Smooth muscle cell (in vitro differentiated cells): Measurements from ENCODE around the gene CFAP119. TPM values are rescaled to one million over a fixed set of nuclear protein-coding genes. Genes with fewer than 3 reads are reported as not detected.

Experiments used
- DNase-seq: peaks from one replicate; lab custom pipeline; 2025; ENCODE audit not compliant: unreplicated experiment; lab: John Stamatoyannopoulos, UW
- H2AFZ ChIP-seq: fragments of 200-600 bp; sonication (generic); 2 replicates; pipeline ENCODE4 v1.6.0; 2016; ENCODE audit warnings: antibody characterized with exemption, low read depth, mild to moderate bottlenecking
- H3F3A ChIP-seq: fragments of 200-600 bp; sonication (generic); 2 replicates; pipeline ENCODE4 v1.6.0; 2017; ENCODE audit warnings: antibody characterized with exemption, low read depth
- H3K27ac ChIP-seq: fragments of 200-600 bp; sonication (generic); 2 replicates; pipeline ENCODE4 v1.5.1; 2016; ENCODE audit warnings: low read depth, mild to moderate bottlenecking
- H3K27me3 ChIP-seq: fragments of 200-600 bp; sonication (generic); 2 replicates; pipeline ENCODE4 v1.6.1; 2016; ENCODE audit warnings: low read depth, mild to moderate bottlenecking
- H3K36me3 ChIP-seq: fragments of 200-600 bp; sonication (generic); 2 replicates; pipeline ENCODE4 v1.5.1; 2016; ENCODE audit warnings: low read depth
- H3K4me1 ChIP-seq: fragments of 200-600 bp; sonication (generic); 2 replicates; pipeline ENCODE4 v1.5.1; 2016; ENCODE audit warnings: low read depth
- H3K4me2 ChIP-seq: fragments of 200-600 bp; sonication (generic); 2 replicates; pipeline ENCODE4 v1.6.0; 2016; ENCODE audit warnings: mild to moderate bottlenecking
- H3K4me3 ChIP-seq: fragments of 200-600 bp; sonication (generic); 2 replicates; pipeline ENCODE4 v1.5.1; 2016; ENCODE audit warnings: mild to moderate bottlenecking
- H3K79me2 ChIP-seq: fragments of 200-600 bp; sonication (generic); 2 replicates; pipeline ENCODE4 v1.6.0; 2016; ENCODE audit warnings: low read depth, mild to moderate bottlenecking
- H3K9ac ChIP-seq: fragments of 200-600 bp; sonication (generic); 2 replicates; pipeline ENCODE4 v1.6.0; 2016; ENCODE audit warnings: low read depth
- H3K9me3 ChIP-seq: fragments of 200-600 bp; sonication (generic); replicated peaks from 2 replicates; pipeline ENCODE4 v1.5.1; 2016; ENCODE audit warnings: low read depth
- H4K20me1 ChIP-seq: fragments of 200-600 bp; sonication (generic); 2 replicates; pipeline ENCODE4 v1.6.0; 2016; ENCODE audit warnings: low read depth
- WGBS: methylation state at CpG from one replicate; pipeline ENCODE4 v1.1.7; 2016; ENCODE audit warnings: low lambda C conversion rate; 5-methylcytosine and 5-hydroxymethylcytosine counted together
- polyA plus RNA-seq: library from polyadenylated mRNA; unstranded; fragments of >200 nt; fragmentation: Nextera tagmentation; extraction: Ambion mirVana; gene quantifications from 2 replicates; pipeline ENCODE4 v1.2.1, GENCODE V29; 2016
- total RNA-seq: library from RNA; depleted of rRNA; stranded (reverse); fragments of >200 nt; gene quantifications from 2 replicates; pipeline ENCODE4 v1.2.3, GENCODE V29; 2014
- TF ChIP-seq, protein P1 (sequence below): fragments of 200-600 bp; sonication (generic); IDR thresholded peaks from 2 replicates; pipeline ENCODE4 v1.5.1; 2017; ENCODE audit warnings: borderline replicate concordance, mild to moderate bottlenecking, antibody characterized with exemption; ENCODE audit not compliant: insufficient read depth, poor library complexity, severe bottlenecking

CFAP119 gene
- total and polyA plus RNA-seq, 2 experiments from 2014 or later: 3.5 to 5.2 TPM

DNA sequence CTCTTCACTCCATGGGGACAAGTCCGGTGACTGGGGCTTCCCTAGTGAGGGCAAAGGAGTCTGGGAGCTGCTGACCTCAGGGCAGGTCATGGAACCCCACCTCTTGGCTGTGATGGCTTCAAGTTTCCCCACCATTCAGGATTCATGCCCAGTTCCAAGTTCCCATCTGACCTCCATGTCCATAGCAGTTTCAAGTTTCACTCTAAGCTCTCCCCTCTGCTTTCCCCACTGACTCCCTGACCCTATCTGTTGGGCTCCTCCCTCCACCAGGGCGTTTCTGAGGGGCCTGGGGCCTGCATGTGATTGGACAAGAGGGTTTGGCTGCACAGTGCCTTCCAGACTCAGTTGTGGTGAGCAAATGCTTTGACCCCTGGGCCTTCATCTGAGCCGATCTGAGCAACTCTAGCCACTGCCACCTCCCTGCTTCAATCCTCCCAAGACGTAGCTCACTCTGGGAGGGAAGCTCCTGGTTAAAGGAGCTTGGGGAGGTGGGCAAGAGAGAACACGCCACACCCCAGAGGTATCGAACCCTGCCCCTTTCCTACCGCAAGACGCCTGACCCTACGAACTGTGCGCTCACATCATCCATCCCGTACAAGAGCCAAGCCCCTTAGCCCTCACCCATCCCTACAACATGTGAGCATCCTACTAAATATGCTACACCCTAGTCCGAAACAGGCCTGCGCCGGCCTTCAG, 16.8 kb upstream of the CFAP119 start:
- no peak for DNase-seq
- no peak overlapping the region for H3K4me2 ChIP-seq
- WGBS: 87% methylated on average over 14 of the region's 14 CpGs
- H3K27me3 ChIP-seq: no peaks in the 10 kb centered on the region
- H3K4me1 ChIP-seq: peaks cover 9% of the 10 kb centered on the region
- H3K27ac ChIP-seq: no peak overlapping the region
- H2AFZ ChIP-seq: no peak overlapping the region
- no peaks in the 10 kb centered on the region for H4K20me1 ChIP-seq
- TF ChIP-seq, protein P1, sequence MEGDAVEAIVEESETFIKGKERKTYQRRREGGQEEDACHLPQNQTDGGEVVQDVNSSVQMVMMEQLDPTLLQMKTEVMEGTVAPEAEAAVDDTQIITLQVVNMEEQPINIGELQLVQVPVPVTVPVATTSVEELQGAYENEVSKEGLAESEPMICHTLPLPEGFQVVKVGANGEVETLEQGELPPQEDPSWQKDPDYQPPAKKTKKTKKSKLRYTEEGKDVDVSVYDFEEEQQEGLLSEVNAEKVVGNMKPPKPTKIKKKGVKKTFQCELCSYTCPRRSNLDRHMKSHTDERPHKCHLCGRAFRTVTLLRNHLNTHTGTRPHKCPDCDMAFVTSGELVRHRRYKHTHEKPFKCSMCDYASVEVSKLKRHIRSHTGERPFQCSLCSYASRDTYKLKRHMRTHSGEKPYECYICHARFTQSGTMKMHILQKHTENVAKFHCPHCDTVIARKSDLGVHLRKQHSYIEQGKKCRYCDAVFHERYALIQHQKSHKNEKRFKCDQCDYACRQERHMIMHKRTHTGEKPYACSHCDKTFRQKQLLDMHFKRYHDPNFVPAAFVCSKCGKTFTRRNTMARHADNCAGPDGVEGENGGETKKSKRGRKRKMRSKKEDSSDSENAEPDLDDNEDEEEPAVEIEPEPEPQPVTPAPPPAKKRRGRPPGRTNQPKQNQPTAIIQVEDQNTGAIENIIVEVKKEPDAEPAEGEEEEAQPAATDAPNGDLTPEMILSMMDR: no peak
- H3K9ac ChIP-seq: no peak overlapping the region
- H3K9me3 ChIP-seq: no peaks in the 10 kb centered on the region
- H3K4me3 ChIP-seq: no peak overlapping the region
- H3F3A ChIP-seq: peaks cover 13% of the 10 kb centered on the region
- H3K79me2 ChIP-seq: peaks cover 4% of the 10 kb centered on the region
- no peaks in the 10 kb centered on the region for H3K36me3 ChIP-seq

DNA sequence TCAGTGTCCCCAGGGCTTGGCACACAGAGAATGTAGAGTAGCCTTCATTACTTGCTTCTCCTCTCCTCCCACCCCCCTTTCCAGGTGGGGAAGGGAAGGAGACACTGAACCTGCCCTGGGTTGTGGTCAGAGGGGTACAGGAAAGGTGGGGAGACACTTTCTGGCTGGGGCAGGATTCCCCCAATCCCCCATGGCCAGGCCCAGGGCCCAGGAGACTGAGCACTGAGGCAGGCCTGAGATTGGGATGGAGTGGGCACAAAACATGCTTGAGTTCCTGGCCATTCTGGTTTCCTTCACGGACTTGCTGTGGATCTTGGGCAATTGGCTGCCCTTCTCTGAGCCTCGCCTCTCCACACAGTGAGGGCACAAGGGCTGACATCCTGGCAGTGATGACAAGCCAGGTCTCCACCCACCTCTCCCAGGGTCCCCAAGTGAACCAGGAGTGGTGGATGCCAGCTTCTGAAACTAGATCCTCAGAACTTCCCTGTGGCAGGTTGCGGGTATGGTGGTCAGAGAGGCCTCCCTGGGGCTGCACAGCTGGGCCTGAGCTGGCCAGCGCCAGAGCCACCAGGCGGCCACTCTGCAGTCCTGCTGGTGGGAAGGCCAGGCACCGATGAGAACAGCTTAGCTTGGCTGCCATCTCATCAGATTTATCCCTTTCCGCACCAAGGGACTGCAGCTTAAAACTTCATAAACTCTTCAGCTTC, 15.9 kb upstream of the CFAP119 start:
- no peaks in the 10 kb centered on the region for H4K20me1 ChIP-seq
- no peak overlapping the region for H3K4me3 ChIP-seq
- no peak for DNase-seq
- peaks cover 4% of the 10 kb centered on the region for H3K79me2 ChIP-seq
- no peaks in the 10 kb centered on the region for H3K9me3 ChIP-seq
- 92% methylated on average over 7 of the region's 7 CpGs for WGBS
- TF ChIP-seq, protein P1: no peak
- H3K4me1 ChIP-seq: peaks cover 9% of the 10 kb centered on the region
- no peaks in the 10 kb centered on the region for H3K36me3 ChIP-seq
- H3K27me3 ChIP-seq: no peaks in the 10 kb centered on the region
- no peak overlapping the region for H3K9ac ChIP-seq
- no peak overlapping the region for H3K4me2 ChIP-seq
- H3K27ac ChIP-seq: no peak overlapping the region
- H2AFZ ChIP-seq: no peak overlapping the region
- peaks cover 13% of the 10 kb centered on the region for H3F3A ChIP-seq

DNA sequence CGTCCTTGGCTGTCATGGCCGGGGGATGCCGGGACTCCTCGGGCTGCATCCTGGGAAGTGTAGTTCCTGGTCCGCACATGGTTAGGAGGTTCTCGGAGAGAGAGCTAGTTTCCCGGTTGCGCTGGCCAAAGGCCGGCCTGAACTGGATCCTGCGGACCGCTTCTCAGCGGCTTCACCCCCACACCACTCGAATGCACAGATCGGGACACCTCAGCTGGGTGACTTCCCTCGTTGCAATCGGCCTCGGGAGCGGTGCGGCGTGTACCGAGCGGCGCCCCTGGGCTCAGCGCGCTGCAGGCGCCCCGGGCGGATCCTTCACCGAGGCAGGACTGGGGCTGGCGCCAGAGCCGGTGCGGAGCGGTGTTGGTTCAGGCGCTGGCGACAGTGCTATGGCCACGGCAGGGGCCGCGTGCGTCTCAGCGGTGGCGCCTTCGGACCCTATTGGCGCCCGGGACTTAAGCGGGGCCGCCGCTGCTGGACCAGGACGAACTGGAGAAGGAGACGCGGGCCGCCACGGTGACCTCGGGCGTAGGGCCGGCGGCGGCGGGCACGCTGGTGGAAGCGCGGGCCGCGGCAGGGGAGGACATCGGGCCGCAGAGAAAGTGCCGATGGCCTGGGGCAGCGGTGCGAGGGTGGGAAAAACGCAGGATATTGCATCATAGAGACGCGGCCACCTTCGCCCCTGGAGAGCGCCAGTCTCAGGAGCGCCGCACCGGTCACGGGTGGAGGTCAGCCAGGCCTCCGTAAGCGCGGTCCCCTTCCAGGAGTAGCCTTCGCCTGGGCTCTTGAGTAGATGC, 13.7 kb upstream of the CFAP119 start:
- peak overlapping the region; percentile 99 for H3K4me2 ChIP-seq
- DNase-seq: peak; percentile 22

More for the DNA sequence above, 13.7 kb upstream of the CFAP119 start:
- no peaks in the 10 kb centered on the region for H3K27me3 ChIP-seq
- peaks cover 9% of the 10 kb centered on the region for H3K4me1 ChIP-seq
- peaks cover 2% of the 10 kb centered on the region for H3K36me3 ChIP-seq
- no peaks in the 10 kb centered on the region for H3K9me3 ChIP-seq
- H3K27ac ChIP-seq: peak overlapping the region; percentile 62
- peaks cover 4% of the 10 kb centered on the region for H3K79me2 ChIP-seq
- peak overlapping the region; percentile 65 for H3K9ac ChIP-seq
- under 1% methylated on average over 78 of the region's 81 CpGs for WGBS
- H4K20me1 ChIP-seq: no peaks in the 10 kb centered on the region
- peak overlapping the region; percentile 76 for H3K4me3 ChIP-seq
- no peak overlapping the region for H2AFZ ChIP-seq
- TF ChIP-seq, protein P1: no peak
- peaks cover 13% of the 10 kb centered on the region for H3F3A ChIP-seq
